ENCODE data around the gene NRP1.

The NRP1 gene

GRCh38 chr10:33174674-33175434, 159.6 kb downstream of the NRP1 start:
- DNase-seq = no peak

GRCh38 chr10:33165911-33166310, 168.6 kb downstream of the NRP1 start:
- DNase-seq = no peak

- no peak for DNase-seq
Observed at GRCh38 chr10:33164060-33164709, 170.3 kb downstream of the NRP1 start.

GRCh38 chr10:33162248-33162575, 172.3 kb downstream of the NRP1 start:
- DNase-seq = no peak

- no peak for DNase-seq
Observed at GRCh38 chr10:33161550-33162247, 172.8 kb downstream of the NRP1 start.

- DNase-seq = no peak
Observed at GRCh38 chr10:33160151-33160550, 174.3 kb downstream of the NRP1 start.

- DNase-seq = no peak
Observed at GRCh38 chr10:33157103-33157502, 177.4 kb downstream of the NRP1 start.

- no peak for DNase-seq
Observed at GRCh38 chr10:33155720-33156638, 178.5 kb downstream of the NRP1 start.

GRCh38 chr10:33154590-33154989, 179.9 kb downstream of the NRP1 start:
- DNase-seq = no peak

- DNase-seq = no peak
Observed at GRCh38 chr10:33153968-33154327, 180.5 kb downstream of the NRP1 start.

- no peak for DNase-seq
Observed at GRCh38 chr10:33153251-33153967, 181.1 kb downstream of the NRP1 start.

GRCh38 chr10:33152750-33153149, 181.7 kb downstream of the NRP1 start:
- no peak for DNase-seq

GRCh38 chr10:33152146-33152545, 182.3 kb downstream of the NRP1 start:
- DNase-seq = no peak

GRCh38 chr10:33151344-33151864, 183.1 kb downstream of the NRP1 start:
- no peak for DNase-seq

- DNase-seq = no peak
Observed at GRCh38 chr10:33150889-33151288, 183.6 kb downstream of the NRP1 start.

GRCh38 chr10:33150146-33150545, 184.3 kb downstream of the NRP1 start:
- no peak for DNase-seq

GRCh38 chr10:33147013-33147310, 187.5 kb downstream of the NRP1 start:
- DNase-seq = no peak

- DNase-seq = no peak
Observed at GRCh38 chr10:33146189-33147012, 188.1 kb downstream of the NRP1 start.

- DNase-seq = no peak
Observed at GRCh38 chr10:33145451-33146188, 188.8 kb downstream of the NRP1 start.

- DNase-seq = no peak
Observed at GRCh38 chr10:33143160-33143728, 191.2 kb downstream of the NRP1 start.

All from NCI-H1048 (cell line).